HG03558 (cell line): ENCODE measurements around the gene TTYH1.
A peak's percentile ranks its signal among the peaks of the same experiment; 100 is the strongest.
"Not testable (repeated sequence)": the region's sequence is repeated elsewhere in the genome, so short reads cannot be mapped to it uniquely, and the experiment has no call there.

Experiments
- ATAC-seq: cut with Tn5 transposase; IDR thresholded peaks from one replicate; pipeline ENCODE4 v1.9.1; 2021; ENCODE audit warnings: moderate number of reproducible peaks; ENCODE audit not compliant: unreplicated experiment; ENCODE audit errors: extremely low read depth

The TTYH1 gene

GRCh38 chr19:54457773-54458647, 42.7 kb downstream of the TTYH1 start:
- ATAC-seq: no peak

- ATAC-seq: no peak
Measured at GRCh38 chr19:54458648-54459281, 43.5 kb downstream of the TTYH1 start.

GRCh38 chr19:54459282-54460229, 44.3 kb downstream of the TTYH1 start:
- ATAC-seq: no peak

- no peak for ATAC-seq
Measured at GRCh38 chr19:54460230-54461005, 45.2 kb downstream of the TTYH1 start.

GRCh38 chr19:54461210-54461609, 45.9 kb downstream of the TTYH1 start:
- no peak for ATAC-seq

GRCh38 chr19:54461613-54462012, 46.3 kb downstream of the TTYH1 start:
- ATAC-seq: no peak

- no peak for ATAC-seq
Measured at GRCh38 chr19:54462047-54462654, 46.9 kb downstream of the TTYH1 start.

- peak; percentile 5 for ATAC-seq
Measured at GRCh38 chr19:54462655-54463530, 47.6 kb downstream of the TTYH1 start.

GRCh38 chr19:54463531-54464043, 48.3 kb downstream of the TTYH1 start, which contains the start of gene LENG9:
Gene LENG9 (minus strand): TSS chr19:54463778. CDS start chr19:54463526, 252 bp downstream.
- ATAC-seq: peak; percentile 20

- peak; percentile 22 for ATAC-seq
Measured at GRCh38 chr19:54464044-54464629, 48.9 kb downstream of the TTYH1 start.

- ATAC-seq: peak; percentile 23
Measured at GRCh38 chr19:54464630-54465425, 49.6 kb downstream of the TTYH1 start.

- ATAC-seq: no peak
Measured at GRCh38 chr19:54465426-54466109, 50.3 kb downstream of the TTYH1 start.

- ATAC-seq: not testable (repeated sequence)
Measured at GRCh38 chr19:54466110-54466480, 50.8 kb downstream of the TTYH1 start.

GRCh38 chr19:54469496-54469934, 54.3 kb downstream of the TTYH1 start:
- ATAC-seq: no peak

- no peak for ATAC-seq
Measured at GRCh38 chr19:54470276-54470887, 55.1 kb downstream of the TTYH1 start.
